K562 (cell line): ENCODE data around the gene FAM222A. TPM values are rescaled to one million over a fixed set of nuclear protein-coding genes. Genes with fewer than 3 reads are reported as not detected.

ENCODE experiments used
- ATAC-seq: fragments of 200-7000 bp; cut with Tn5 transposase; 3 replicates; pipeline ENCODE4 v1.9.1; 2020; ENCODE audit warnings: moderate library complexity
- BruUV-seq: library from RNA; stranded (reverse); fragments of 400-500 nt; replicated peaks from 2 replicates; lab custom pipeline; 2021; lab: Mats Ljungman, UMichigan
- CTCF ChIA-PET: fragments of 300-600 bp; formaldehyde crosslinking; extraction: SDS; loops from one replicate; lab custom pipeline; 2021; ENCODE audit warnings: low intra/inter-chr PET ratio; lab: Yijun Ruan, JAX
- POLR2A ChIA-PET: fragments of 300-600, 350-650 bp; sonication (Branson Sonifier 250); formaldehyde crosslinking; extraction: SDS; loops from one replicate; lab custom pipeline; 2021; ENCODE audit warnings: antibody characterized with exemption, inconsistent platforms; lab: Yijun Ruan, JAX
- DNase-seq, 4 experiments: peaks; one replicate each; pipeline versions ENCODE4 v3.0.0 to v3.0.0-alpha.2; 2011 to 2018; ENCODE audit warnings: low spot score in 3 of 4, mixed read lengths in 3 of 4; ENCODE audit errors: extremely low read depth in 1 of 4
- FAIRE-seq: peaks from 2 replicates; lab custom pipeline; 2011; peaks lifted over from hg19 to GRCh38; lab: Jason Lieb, UNC
- H2AFZ ChIP-seq: 2 replicates; pipeline ENCODE4 v1.6.0; 2011; ENCODE audit warnings: low read depth, low read length, control low read depth, inconsistent platforms
- H3K27ac ChIP-seq: fragments of 200-600 bp; 3 replicates; pipeline ENCODE4 v1.8.0; 2011; ENCODE audit warnings: low read depth, mild to moderate bottlenecking, control low read depth, inconsistent platforms, low read length, moderate library complexity, mixed read lengths; ENCODE audit errors: extremely low read depth
- H3K27me3 ChIP-seq, 2 experiments: fragments of 300-600 bp in 1 of 2; 2 replicates in 1 of 2; 3 replicates in 1 of 2; pipeline versions ENCODE4 v1.6.0 to v1.8.0; 2011; ENCODE audit warnings: inconsistent platforms in 2 of 2, low read length in 2 of 2, mild to moderate bottlenecking in 1 of 2, mixed read lengths in 1 of 2, moderate library complexity in 1 of 2; ENCODE audit not compliant: control insufficient read depth in 2 of 2, insufficient read depth in 2 of 2
- H3K36me3 ChIP-seq: fragments of 300-600 bp; 3 replicates; pipeline ENCODE4 v1.8.0; 2011; ENCODE audit warnings: mild to moderate bottlenecking, low read length, inconsistent platforms; ENCODE audit not compliant: control insufficient read depth, insufficient read depth
- H3K4me1 ChIP-seq, 2 experiments: fragments of 200-600 bp in 1 of 2; replicated peaks in 1 of 2; 2 replicates in 1 of 2; 3 replicates in 1 of 2; pipeline versions ENCODE4 v1.5.1 to v1.8.0; 2011; ENCODE audit warnings: inconsistent platforms in 2 of 2, low read length in 2 of 2, mild to moderate bottlenecking in 1 of 2, mixed read lengths in 1 of 2, moderate library complexity in 1 of 2; ENCODE audit not compliant: control insufficient read depth in 2 of 2, insufficient read depth in 2 of 2
- H3K4me2 ChIP-seq: 2 replicates; pipeline ENCODE4 v1.6.1; 2011; ENCODE audit warnings: low read length, control low read depth, inconsistent platforms, mixed read lengths; ENCODE audit not compliant: insufficient read depth
- H3K4me3 ChIP-seq: fragments of 200-600 bp; sonication (generic), shearing (Covaris generic); 2 replicates; pipeline ENCODE4 v1.5.1; 2016; ENCODE audit warnings: control low read depth, inconsistent platforms
- H3K79me2 ChIP-seq: fragments of 200-600 bp; 3 replicates; pipeline ENCODE4 v1.8.0; 2011; ENCODE audit warnings: low read length, inconsistent platforms; ENCODE audit not compliant: control insufficient read depth, insufficient read depth
- H3K9ac ChIP-seq, 2 experiments: 2 replicates each; pipeline versions ENCODE4 v1.6.0 to v1.6.1; 2011; ENCODE audit warnings: low read depth in 2 of 2, low read length in 2 of 2, control low read depth in 1 of 2, inconsistent platforms in 1 of 2, mild to moderate bottlenecking in 1 of 2, mixed read lengths in 1 of 2; ENCODE audit not compliant: insufficient read depth in 1 of 2
- H3K9me1 ChIP-seq: one replicate; pipeline ENCODE4 v1.6.0; 2011; ENCODE audit warnings: inconsistent platforms, mild to moderate bottlenecking, low read length, moderate library complexity; ENCODE audit not compliant: control insufficient read depth, insufficient read depth
- H3K9me3 ChIP-seq: replicated peaks from 2 replicates; pipeline ENCODE4 v1.5.1; 2011; ENCODE audit warnings: low read depth, low read length, inconsistent platforms; ENCODE audit not compliant: control insufficient read depth, insufficient read depth
- H4K20me1 ChIP-seq: replicated peaks from 2 replicates; pipeline ENCODE4 v1.6.1; 2011; ENCODE audit warnings: low read length, inconsistent platforms, mixed read lengths; ENCODE audit not compliant: control insufficient read depth, insufficient read depth
- BRF2 ChIP-seq: IDR thresholded peaks from 3 replicates; pipeline ENCODE4 v1.6.1; 2011; ENCODE audit warnings: borderline replicate concordance, mild to moderate bottlenecking; ENCODE audit not compliant: insufficient read length, insufficient read depth
- DACH1 ChIP-seq: fragments of 450-650 bp; IDR thresholded peaks from 2 replicates; pipeline ENCODE4 v1.6.1; 2018; ENCODE audit not compliant: partially characterized antibody
- DPF2 ChIP-seq: fragments of 450-650 bp; IDR thresholded peaks from 2 replicates; pipeline ENCODE4 v1.6.1; 2016
- E2F1 ChIP-seq: sonication (generic); formaldehyde crosslinking; IDR thresholded peaks from 2 replicates; pipeline ENCODE4 v1.8.1; 2023; ENCODE audit warnings: mild to moderate bottlenecking, missing genetic modification reagents, moderate library complexity
- EGR1 ChIP-seq: fragments of 450-650 bp; conservative IDR thresholded peaks from 2 replicates; pipeline ENCODE4 v1.6.1; 2017; ENCODE audit warnings: mild to moderate bottlenecking
- MBD2 ChIP-seq: sonication (generic); IDR thresholded peaks from 2 replicates; pipeline ENCODE4 v1.6.1; 2016; ENCODE audit warnings: low read depth, borderline replicate concordance
- NCOA6 ChIP-seq: fragments of 450-650 bp; IDR thresholded peaks from 2 replicates; pipeline ENCODE4 v1.6.1; 2017; ENCODE audit warnings: mild to moderate bottlenecking
- RBFOX2 ChIP-seq: fragments of 200-400 bp; formaldehyde crosslinking; IDR thresholded peaks from 2 replicates; pipeline ENCODE4 v1.6.1; 2017; ENCODE audit warnings: low read depth, mild to moderate bottlenecking, low read length, moderate library complexity
- SMARCB1 ChIP-seq: IDR thresholded peaks from 2 replicates; pipeline ENCODE4 v1.6.1; 2011; ENCODE audit warnings: improper control_type of control experiment, low read depth; ENCODE audit not compliant: insufficient read length
- ZKSCAN3 ChIP-seq: fragments of 250-450 bp; sonication (Bioruptor Pico); IDR thresholded peaks from 2 replicates; pipeline ENCODE4 v1.4.0; 2020
- ZNF143 ChIP-seq: sonication (generic); formaldehyde crosslinking; IDR thresholded peaks from 2 replicates; pipeline ENCODE4 v1.9.0; 2022; ENCODE audit warnings: mild to moderate bottlenecking, missing genetic modification reagents
- ZNF23 ChIP-seq: fragments of 250-450 bp; sonication (Bioruptor Pico); IDR thresholded peaks from 2 replicates; pipeline ENCODE4 v1.4.0; 2020; ENCODE audit warnings: mild to moderate bottlenecking
- ZNF518B ChIP-seq: fragments of 250-450 bp; sonication (Bioruptor Pico); IDR thresholded peaks from 2 replicates; pipeline ENCODE4 v1.5.0; 2021; ENCODE audit warnings: mild to moderate bottlenecking, moderate library complexity
- ZNF561 ChIP-seq: fragments of 450-650 bp; formaldehyde crosslinking; conservative IDR thresholded peaks from 2 replicates; pipeline ENCODE4 v1.4.0; 2020; ENCODE audit warnings: mild to moderate bottlenecking, moderate library complexity
- ZNF707 ChIP-seq: fragments of 250-450 bp; sonication (Bioruptor Pico); conservative IDR thresholded peaks from 2 replicates; pipeline ENCODE4 v1.8.0; 2022; ENCODE audit warnings: inconsistent platforms, mild to moderate bottlenecking, moderate library complexity
- WGBS: fragments of 100-300 bp; shearing (Covaris generic); methylation state at CpG from one replicate; pipeline ENCODE4 v1.1.6; 2016; ENCODE audit warnings: low coverage, mixed read lengths; ENCODE audit not compliant: insufficient coverage; ENCODE audit errors: missing lambda C conversion rate; 5-methylcytosine and 5-hydroxymethylcytosine counted together
- in situ Hi-C: fragments of 300-500 bp; cut with MboI; formaldehyde crosslinking; loops from 4 replicates; pipeline ENCODE4 v1.15.0; 2018; ENCODE audit warnings: inconsistent platforms, mixed read lengths
- intact Hi-C: fragments of 100-400 bp; cut with micrococcal nuclease; formaldehyde crosslinking; loops from 2 replicates; pipeline ENCODE4 v1.14.2; 2022
- polyA plus RNA-seq, 8 experiments: library from polyadenylated mRNA; depleted of rRNA in 4 of 8; stranded (reverse) in 5 of 8; unstranded in 3 of 8; fragments of >200 nt; fragmentation: Nextera tagmentation in 2 of 8; fragmentation: Illumina TruSeq in 1 of 8; extraction: Ambion mirVana in 2 of 8; extraction: Trizol in 1 of 8; gene quantifications; 2 replicates each; pipeline versions ENCODE4 v1.2.1 to v1.2.3, GENCODE V29; 2011 to 2014; ENCODE audit warnings: inconsistent platforms in 1 of 8, missing spikeins in 1 of 8
- total RNA-seq, 7 experiments: library from RNA; depleted of rRNA in 6 of 7; stranded (reverse); fragments of >200 nt in 6 of 7; fragmentation: Illumina TruSeq in 2 of 7; extraction: Trizol in 2 of 7; gene quantifications; 2 replicates each; pipeline versions ENCODE4 v1.2.1 to v1.2.3, GENCODE V29; 2011 to 2021; ENCODE audit warnings: low replicate concordance in 1 of 7
- TF ChIP-seq, protein P1 (sequence below): fragments of 250-450 bp; sonication (Bioruptor Pico); IDR thresholded peaks from 2 replicates; pipeline ENCODE4 v1.5.0; 2022; ENCODE audit warnings: mild to moderate bottlenecking

FAM222A gene
- total and polyA plus RNA-seq, 9 of the 15 experiments (the other 6 are each of a cell fraction or from before 2014, with no cell fraction given) = 0.03 to 0.36 (median 0.12) TPM; not detected in 1

DNA sequence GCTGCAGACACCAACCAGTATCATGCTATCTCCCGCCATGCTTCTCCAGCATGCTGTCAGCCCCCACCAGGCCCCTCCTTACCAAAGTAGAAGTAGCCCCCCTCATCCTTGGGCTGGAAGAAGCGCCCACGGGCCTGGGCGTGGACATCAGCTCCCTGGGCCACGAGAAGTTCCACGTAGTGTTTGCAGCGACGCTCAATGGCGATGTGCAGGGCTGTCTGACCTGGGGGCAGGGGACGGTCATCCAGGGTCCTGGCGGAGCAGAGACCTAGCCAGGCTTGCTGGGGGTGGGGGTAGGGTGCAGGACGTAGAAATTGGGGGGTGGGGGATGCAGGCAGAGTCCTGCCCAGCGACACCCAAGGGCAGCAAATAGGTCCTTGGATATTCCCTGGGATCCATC is 86.9 kb downstream of the FAM222A start (continued):
- TF ChIP-seq BRF2 (no peak), ZKSCAN3 (CRISPR knock-in tag) (no peak), RBFOX2 (no peak), EGR1 (no peak), NCOA6 (no peak), E2F1 (CRISPR knock-in tag) (no peak), ZNF23 (CRISPR knock-in tag) (no peak), ZNF143 (CRISPR knock-in tag) (no peak)

DNA sequence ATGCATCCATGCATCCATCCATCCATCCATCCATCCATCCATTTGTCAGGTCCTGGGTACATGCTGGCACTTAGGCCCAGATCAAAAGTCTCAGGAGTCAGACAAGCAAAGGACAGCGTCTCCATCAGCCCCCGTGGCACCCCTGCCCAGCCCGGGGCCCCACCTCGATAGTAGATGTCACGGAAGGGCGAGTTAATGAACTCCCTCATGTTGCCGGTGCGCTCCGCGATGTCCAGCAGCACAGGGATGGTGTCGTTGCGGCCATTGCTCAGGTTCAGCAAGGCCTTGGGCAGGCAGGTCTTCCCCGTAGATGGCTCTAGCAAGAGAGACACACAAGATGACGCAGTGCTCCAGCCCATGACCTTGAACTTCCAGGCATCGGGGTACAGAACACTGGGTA is 89.2 kb downstream of the FAM222A start:
- intact Hi-C loops (no loop called here), in situ Hi-C loops (no loop called here)
- no peak for TF ChIP-seq DACH1
- TF ChIP-seq DPF2 = no peak
- TF ChIP-seq ZNF707 (CRISPR knock-in tag) = no peak
- TF ChIP-seq, protein P1, sequence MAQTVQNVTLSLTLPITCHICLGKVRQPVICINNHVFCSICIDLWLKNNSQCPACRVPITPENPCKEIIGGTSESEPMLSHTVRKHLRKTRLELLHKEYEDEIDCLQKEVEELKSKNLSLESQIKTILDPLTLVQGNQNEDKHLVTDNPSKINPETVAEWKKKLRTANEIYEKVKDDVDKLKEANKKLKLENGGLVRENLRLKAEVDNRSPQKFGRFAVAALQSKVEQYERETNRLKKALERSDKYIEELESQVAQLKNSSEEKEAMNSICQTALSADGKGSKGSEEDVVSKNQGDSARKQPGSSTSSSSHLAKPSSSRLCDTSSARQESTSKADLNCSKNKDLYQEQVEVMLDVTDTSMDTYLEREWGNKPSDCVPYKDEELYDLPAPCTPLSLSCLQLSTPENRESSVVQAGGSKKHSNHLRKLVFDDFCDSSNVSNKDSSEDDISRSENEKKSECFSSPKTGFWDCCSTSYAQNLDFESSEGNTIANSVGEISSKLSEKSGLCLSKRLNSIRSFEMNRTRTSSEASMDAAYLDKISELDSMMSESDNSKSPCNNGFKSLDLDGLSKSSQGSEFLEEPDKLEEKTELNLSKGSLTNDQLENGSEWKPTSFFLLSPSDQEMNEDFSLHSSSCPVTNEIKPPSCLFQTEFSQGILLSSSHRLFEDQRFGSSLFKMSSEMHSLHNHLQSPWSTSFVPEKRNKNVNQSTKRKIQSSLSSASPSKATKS (CRISPR knock-in tag) = no peak
- TF ChIP-seq MBD2 = no peak
- TF ChIP-seq SMARCB1 = no peak
- TF ChIP-seq ZNF561 (CRISPR knock-in tag) = no peak
- no peak for TF ChIP-seq ZNF518B (CRISPR knock-in tag)

More for the DNA sequence above, 89.2 kb downstream of the FAM222A start:
- H3K36me3 ChIP-seq = no peaks in the 10 kb centered on the region
- no peak overlapping the region for H3K9ac ChIP-seq
- H2AFZ ChIP-seq = no peak overlapping the region
- H3K79me2 ChIP-seq = no peaks in the 10 kb centered on the region
- peaks cover 9% of the 10 kb centered on the region; the same call in 1 of the 2 replicates for H4K20me1 ChIP-seq
- ATAC-seq (no peak), DNase-seq (no peak), FAIRE-seq (no peak)
- ChIA-PET CTCF (no interaction called here), POLR2A (no interaction called here)
- H3K9me1 ChIP-seq = no peaks in the 10 kb centered on the region
- peaks cover 4 to 34% of the 10 kb centered on the region in 2 experiments; a peak in 3 of 5 replicates for H3K27me3 ChIP-seq
- no peak overlapping the region for H3K4me2 ChIP-seq
- H3K27ac ChIP-seq = no peak overlapping the region
- H3K4me3 ChIP-seq = no peak overlapping the region
- peaks cover 0 to 6% of the 10 kb centered on the region in 2 experiments; a peak in 2 of 5 replicates for H3K4me1 ChIP-seq
- WGBS = 13% methylated on average over 15 of the region's 15 CpGs
- no TSS peak for BruUV-seq
- H3K9me3 ChIP-seq = no peaks in the 10 kb centered on the region
